Coronary artery (tissue), 2 donors: Measurements from ENCODE around the gene INPP5B.
"Not testable (repeated sequence)": the region's sequence is repeated elsewhere in the genome, so short reads cannot be mapped to it uniquely, and the experiment has no call there.

ENCODE experiments used
- DNase-seq: peaks from one replicate; pipeline ENCODE4 v3.0.0-alpha.2; 2017; ENCODE audit warnings: low spot score
- H3K27ac ChIP-seq, 2 donors: fragments of 200-600 bp; sonication (generic); one replicate each; pipeline ENCODE4 v1.5.1; 2016 to 2019
- H3K4me3 ChIP-seq: fragments of 200-600 bp; sonication (generic); 2 replicates; pipeline ENCODE4 v1.5.1; 2016; ENCODE audit warnings: mild to moderate bottlenecking, moderate library complexity
- CTCF ChIP-seq: fragments of 200-600 bp; sonication (generic); IDR thresholded peaks from one replicate; pipeline ENCODE4 v1.5.1; 2019; ENCODE audit warnings: antibody characterized with exemption

INPP5B gene

DNA sequence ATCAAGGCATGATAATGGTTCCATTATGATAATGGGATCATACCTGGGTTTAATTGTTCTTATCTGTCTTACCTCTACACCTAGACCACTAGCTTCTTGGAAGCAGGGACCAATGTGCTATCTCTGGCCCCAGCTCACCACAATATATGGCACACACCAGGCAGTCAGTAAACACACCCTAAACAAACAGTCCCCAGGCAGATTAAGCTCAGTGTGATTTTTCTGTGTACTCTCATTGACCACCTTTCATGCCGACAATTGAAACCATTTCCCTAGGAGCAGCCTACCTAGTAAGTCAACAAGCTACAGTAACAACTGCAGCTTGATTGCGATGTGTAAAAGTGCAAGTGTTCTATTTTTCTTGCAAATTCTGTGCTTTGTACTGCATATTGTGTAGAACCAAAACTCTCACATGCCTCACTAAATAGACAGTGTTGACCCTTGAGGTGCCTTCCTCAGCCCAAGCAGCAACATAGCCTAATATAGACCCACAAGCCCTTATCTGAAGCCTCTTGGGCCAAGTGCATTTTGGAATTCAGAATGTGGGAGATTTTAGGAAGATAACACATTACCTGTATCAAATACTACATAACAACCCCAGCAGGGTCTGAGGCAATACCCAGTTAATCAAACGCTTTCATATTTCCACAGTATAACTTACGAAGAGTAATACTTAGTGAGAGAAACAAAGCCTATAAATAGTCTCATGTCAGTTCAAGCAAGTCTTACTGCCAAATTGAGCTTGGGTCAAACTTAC, 32.0 kb downstream of the INPP5B start:
- H3K4me3 ChIP-seq: peak overlapping the region; percentile 23
- H3K27ac ChIP-seq: peak overlapping the region; percentile 29 to 76
- DNase-seq: no peak
- no peak for TF ChIP-seq CTCF

DNA sequence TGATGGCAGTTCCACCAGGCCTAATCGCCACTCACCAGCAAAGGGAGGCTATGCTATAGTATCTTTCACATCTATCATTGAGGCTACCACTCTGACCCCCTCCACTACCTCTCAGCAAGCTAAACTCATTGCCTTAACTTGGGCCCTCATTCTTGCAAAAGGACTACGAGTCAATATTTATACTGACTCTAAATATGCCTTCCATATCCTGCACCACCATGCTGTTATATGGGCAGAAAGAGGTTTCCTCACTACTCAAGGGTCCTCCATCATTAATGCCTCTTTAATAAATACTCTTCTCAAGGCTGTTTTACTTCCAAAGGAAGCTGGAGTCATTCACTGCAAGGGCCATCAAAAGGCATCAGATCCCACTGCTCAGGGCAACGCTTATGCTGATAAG, 35.4 kb downstream of the INPP5B start:
- not testable (repeated sequence) for H3K4me3 ChIP-seq, DNase-seq, H3K27ac ChIP-seq

- DNase-seq, H3K4me3 ChIP-seq, H3K27ac ChIP-seq: not testable (repeated sequence)
Measured at GRCh38 chr1:37910886-37911285, 36.0 kb downstream of the INPP5B start.

GRCh38 chr1:37908531-37908930, 38.3 kb downstream of the INPP5B start:
- DNase-seq, H3K4me3 ChIP-seq, H3K27ac ChIP-seq: not testable (repeated sequence)

DNA sequence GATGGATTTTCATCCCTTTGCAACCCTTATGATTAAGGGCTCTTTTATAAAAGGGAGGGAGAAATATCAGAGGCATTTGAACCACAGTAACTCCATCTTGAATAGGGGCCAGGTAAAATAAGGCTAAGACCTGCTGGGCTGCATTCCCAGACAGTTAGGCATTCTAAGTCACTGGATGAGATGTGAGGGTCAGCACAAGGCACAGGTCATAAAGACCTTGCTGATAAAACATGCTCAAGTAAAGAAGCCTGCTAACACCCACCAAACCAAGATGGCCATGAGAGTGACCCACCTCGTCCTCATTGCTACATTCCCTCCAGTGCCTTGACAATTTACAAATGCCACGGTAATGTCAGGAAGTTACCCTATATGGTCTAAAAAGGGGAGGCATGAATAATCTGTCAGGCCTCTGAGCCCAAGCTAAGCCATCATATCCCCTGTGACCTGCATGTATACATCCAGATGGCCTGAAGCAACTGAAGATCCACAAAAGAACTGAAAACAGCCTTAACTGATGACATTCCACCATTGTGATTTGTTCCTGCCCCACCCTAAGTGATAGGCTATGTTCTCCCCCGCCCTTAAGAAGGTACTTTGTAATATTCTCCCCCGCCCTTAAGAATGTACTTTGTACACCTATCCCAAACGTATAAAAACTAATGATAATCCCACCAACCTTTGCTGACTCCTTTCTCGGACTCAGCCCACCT, 39.3 kb downstream of the INPP5B start:
- not testable (repeated sequence) for H3K4me3 ChIP-seq, DNase-seq
- H3K27ac ChIP-seq: peak overlapping the region in 1 of 2 donors; percentile 10

- not testable (repeated sequence) for DNase-seq, H3K4me3 ChIP-seq, H3K27ac ChIP-seq
Measured at GRCh38 chr1:37906591-37906990, 40.3 kb downstream of the INPP5B start.

GRCh38 chr1:37905727-37906126, 41.1 kb downstream of the INPP5B start:
- TF ChIP-seq CTCF: no peak
- no peak for DNase-seq
- Histone ChIP-seq H3K27ac (no peak overlapping the region), H3K4me3 (no peak overlapping the region)

DNA sequence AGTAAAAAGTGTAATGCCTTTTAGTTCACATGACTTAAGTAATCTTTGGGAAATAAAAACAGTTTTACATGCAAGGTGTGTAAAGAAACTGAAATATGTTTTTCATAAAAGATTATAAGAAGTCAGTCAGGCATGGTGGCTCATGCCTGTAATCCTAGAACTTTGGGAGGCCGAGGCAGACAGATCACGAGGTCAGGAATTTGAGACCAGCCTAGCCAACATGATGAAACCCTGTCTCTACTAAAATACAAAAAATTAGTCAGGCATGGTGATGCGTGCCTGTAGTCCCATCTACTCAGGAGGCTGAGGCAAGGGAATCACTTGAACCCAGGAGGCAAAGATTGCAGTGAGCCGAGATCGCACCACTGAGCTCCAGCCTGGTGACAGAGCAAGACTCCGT, 42.9 kb downstream of the INPP5B start:
- not testable (repeated sequence) for H3K27ac ChIP-seq, H3K4me3 ChIP-seq, DNase-seq

GRCh38 chr1:37902983-37903382, 43.9 kb downstream of the INPP5B start:
- H3K4me3 ChIP-seq: no peak overlapping the region
- no peak overlapping the region for H3K27ac ChIP-seq
- DNase-seq: no peak
- no peak for TF ChIP-seq CTCF

- DNase-seq: no peak
- Histone ChIP-seq H3K27ac (no peak overlapping the region), H3K4me3 (no peak overlapping the region)
- TF ChIP-seq CTCF: no peak
Measured at GRCh38 chr1:37901893-37902225, 45.0 kb downstream of the INPP5B start.
